Epithelial cell of proximal tubule (primary cell): ENCODE data around the gene NME5. TPM values are rescaled to one million over a fixed set of nuclear protein-coding genes. Genes with fewer than 3 reads are reported as not detected.

ENCODE experiments used
- DNase-seq: peaks from one replicate; pipeline ENCODE4 v3.0.0-alpha.2; 2011; ENCODE audit warnings: low read depth
- H3K4me3 ChIP-seq: 2 replicates; pipeline ENCODE4 v1.5.1; 2011; ENCODE audit warnings: low read depth, mild to moderate bottlenecking, low read length
- total RNA-seq: library from RNA; depleted of rRNA; stranded (reverse); fragments of >200 nt; gene quantifications from 2 replicates; pipeline ENCODE4 v1.2.3, GENCODE V29; 2015
- TF ChIP-seq, protein P1 (sequence below): conservative IDR thresholded peaks from 2 replicates; pipeline ENCODE4 v1.5.1; 2012; ENCODE audit warnings: low read depth, mild to moderate bottlenecking, low read length

NME5 gene
- total RNA-seq, 1 donor from 2014 or later: 3.1 TPM

DNA sequence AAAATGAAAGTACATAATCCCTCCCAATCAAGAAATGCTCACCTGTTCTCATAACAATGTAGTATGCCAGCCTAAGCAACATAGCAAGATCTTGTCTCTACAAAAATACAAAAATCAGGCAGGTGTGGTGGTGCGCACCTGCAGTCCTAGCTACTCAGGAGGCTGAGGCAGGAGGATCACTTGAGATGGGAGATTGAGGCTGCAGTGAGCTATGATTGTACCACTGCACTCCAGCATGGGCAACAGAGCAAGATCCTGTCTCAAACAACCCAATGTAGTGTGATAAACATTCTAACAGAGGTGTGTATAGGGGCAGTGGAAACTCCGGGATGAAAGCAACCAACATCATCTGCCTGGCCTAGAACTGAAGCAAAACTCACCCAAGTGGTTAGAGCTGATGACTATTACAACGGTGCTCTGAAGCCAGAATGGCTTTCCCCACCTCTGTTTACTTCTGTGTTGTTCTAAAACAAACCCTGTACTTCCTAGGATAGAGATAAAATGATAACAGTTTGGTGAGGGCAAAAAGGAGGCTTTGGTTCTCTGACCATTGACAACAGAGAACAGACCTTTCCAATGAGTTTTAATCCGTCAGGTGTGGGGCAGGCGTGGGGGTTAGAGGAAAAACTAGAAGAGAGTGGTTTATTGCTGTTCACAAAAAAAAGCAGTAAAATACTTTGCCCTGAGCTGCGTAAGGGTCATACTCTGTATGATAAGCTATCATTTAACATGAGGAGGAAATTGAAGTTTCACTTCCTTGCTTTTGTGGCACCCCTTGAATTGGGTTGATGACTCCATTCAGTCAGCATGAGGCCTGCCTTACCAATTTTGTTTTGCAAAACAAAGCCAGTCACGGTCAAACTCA, 36.5 kb downstream of the NME5 start:
- TF ChIP-seq, protein P1, sequence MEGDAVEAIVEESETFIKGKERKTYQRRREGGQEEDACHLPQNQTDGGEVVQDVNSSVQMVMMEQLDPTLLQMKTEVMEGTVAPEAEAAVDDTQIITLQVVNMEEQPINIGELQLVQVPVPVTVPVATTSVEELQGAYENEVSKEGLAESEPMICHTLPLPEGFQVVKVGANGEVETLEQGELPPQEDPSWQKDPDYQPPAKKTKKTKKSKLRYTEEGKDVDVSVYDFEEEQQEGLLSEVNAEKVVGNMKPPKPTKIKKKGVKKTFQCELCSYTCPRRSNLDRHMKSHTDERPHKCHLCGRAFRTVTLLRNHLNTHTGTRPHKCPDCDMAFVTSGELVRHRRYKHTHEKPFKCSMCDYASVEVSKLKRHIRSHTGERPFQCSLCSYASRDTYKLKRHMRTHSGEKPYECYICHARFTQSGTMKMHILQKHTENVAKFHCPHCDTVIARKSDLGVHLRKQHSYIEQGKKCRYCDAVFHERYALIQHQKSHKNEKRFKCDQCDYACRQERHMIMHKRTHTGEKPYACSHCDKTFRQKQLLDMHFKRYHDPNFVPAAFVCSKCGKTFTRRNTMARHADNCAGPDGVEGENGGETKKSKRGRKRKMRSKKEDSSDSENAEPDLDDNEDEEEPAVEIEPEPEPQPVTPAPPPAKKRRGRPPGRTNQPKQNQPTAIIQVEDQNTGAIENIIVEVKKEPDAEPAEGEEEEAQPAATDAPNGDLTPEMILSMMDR: no peak
- H3K4me3 ChIP-seq: no peak overlapping the region
- DNase-seq: no peak

GRCh38 chr5:138096997-138097828, 42.0 kb downstream of the NME5 start:
- DNase-seq: no peak
- no peak overlapping the region for H3K4me3 ChIP-seq
- TF ChIP-seq, protein P1: no peak

GRCh38 chr5:138096363-138096762, 42.9 kb downstream of the NME5 start:
- TF ChIP-seq, protein P1: no peak
- no peak for DNase-seq
- H3K4me3 ChIP-seq: no peak overlapping the region

DNA sequence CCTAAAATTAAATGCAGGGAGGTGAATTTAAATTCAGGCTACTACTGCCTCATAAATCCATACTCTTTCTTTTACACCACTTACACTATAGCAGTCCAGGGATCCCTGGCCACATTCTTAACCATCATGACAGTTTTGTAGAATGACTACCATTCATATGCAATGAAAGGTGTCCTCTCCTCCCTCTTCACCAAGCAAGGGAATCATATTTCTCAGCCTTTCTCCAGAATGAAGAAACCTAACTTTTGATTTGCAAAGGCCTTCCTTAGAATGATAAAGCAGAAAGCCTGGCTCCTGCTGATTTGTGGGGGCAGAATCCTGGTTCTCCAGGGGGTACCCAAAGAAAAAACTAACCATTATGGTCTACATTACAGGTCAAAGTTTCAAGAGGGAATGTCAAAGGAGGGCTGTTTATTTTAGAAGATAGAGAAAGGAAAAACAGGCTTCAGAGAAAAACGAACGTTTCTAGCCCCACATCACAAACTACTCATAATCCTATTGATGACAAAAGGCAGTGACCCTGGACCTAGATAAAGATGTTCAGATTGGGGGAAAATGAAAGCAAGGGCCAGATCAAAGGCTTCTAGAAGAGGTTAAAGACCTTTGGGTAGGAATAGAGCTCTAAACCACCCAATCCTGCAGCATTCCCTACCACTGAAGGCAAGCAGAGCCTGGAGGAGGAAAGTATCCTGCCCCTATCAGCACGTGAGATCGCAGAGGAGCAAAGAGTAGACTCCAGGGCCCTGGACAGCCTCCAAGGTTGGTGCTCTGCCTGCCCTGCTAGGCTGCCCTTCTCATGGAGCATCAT, 43.9 kb downstream of the NME5 start:
- no peak for DNase-seq
- H3K4me3 ChIP-seq: no peak overlapping the region
- TF ChIP-seq, protein P1: no peak

- no peak overlapping the region for H3K4me3 ChIP-seq
These were observed 46.2 kb downstream of the NME5 start for GRCh38 chr5:138093036-138093435.

DNA sequence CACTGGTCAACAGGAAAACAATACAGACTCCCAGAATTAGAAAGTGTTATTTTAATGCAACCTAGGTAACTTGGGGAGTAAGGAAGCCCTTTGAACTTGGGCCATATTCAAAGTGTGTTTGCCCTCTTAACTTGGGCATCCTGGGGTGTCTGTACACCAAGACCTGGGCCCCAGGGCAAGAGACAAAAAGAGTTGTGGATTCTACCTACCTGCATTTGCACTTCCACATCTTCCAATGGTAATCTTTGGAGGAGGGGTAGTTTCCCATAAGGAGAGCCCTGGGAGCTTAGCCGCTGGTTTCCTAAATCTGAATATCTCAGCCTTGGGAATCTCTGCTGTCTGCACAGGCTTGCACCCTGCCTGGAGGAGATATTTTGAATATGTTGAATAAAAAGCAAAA, 46.9 kb downstream of the NME5 start:
- DNase-seq: no peak
- TF ChIP-seq, protein P1: no peak
- H3K4me3 ChIP-seq: no peak overlapping the region

More at GRCh38 chr5:138093036-138093435, 46.2 kb downstream of the NME5 start:
- no peak for DNase-seq
- TF ChIP-seq, protein P1: no peak
